SJCRH30 (cell line): ENCODE results near the gene PDF. TPM values are rescaled to one million over a fixed set of nuclear protein-coding genes. Genes with fewer than 3 reads are reported as not detected.
"Not testable (repeated sequence)": the region's sequence is repeated elsewhere in the genome, so short reads cannot be mapped to it uniquely, and the experiment has no call there.

Source experiments
- DNase-seq, 2 experiments: peaks; one replicate each; pipeline ENCODE4 v3.0.0-alpha.2; 2015 to 2020
- H3K27ac ChIP-seq: fragments of 250-450 bp; sonication (Bioruptor Pico); 2 replicates; pipeline ENCODE4 v1.5.1; 2020; ENCODE audit warnings: mild to moderate bottlenecking, moderate library complexity
- H3K27me3 ChIP-seq: fragments of 250-450 bp; sonication (Bioruptor Pico); 2 replicates; pipeline ENCODE4 v1.5.1; 2020; ENCODE audit warnings: mild to moderate bottlenecking, moderate library complexity
- H3K36me3 ChIP-seq: fragments of 250-450 bp; sonication (Bioruptor Pico); 2 replicates; pipeline ENCODE4 v1.5.1; 2020; ENCODE audit warnings: mild to moderate bottlenecking, moderate library complexity
- H3K4me1 ChIP-seq: fragments of 250-450 bp; sonication (Bioruptor Pico); 2 replicates; pipeline ENCODE4 v1.5.1; 2020; ENCODE audit warnings: mild to moderate bottlenecking, moderate library complexity
- H3K4me3 ChIP-seq: fragments of 250-450 bp; sonication (Bioruptor Pico); 2 replicates; pipeline ENCODE4 v1.5.1; 2020; ENCODE audit warnings: mild to moderate bottlenecking, moderate library complexity
- H3K9me3 ChIP-seq: fragments of 250-450 bp; sonication (Bioruptor Pico); replicated peaks from 2 replicates; pipeline ENCODE4 v1.5.1; 2020; ENCODE audit warnings: mild to moderate bottlenecking, moderate library complexity
- total RNA-seq: library from RNA; depleted of rRNA; stranded (reverse); fragments of >200 nt; shearing (Covaris generic); gene quantifications from 2 replicates; pipeline ENCODE4 v1.2.3, GENCODE V29; 2014; rRNA removed

The PDF gene
- total RNA-seq, 1 experiment from 2014 or later, result 10.3 TPM

GRCh38 chr16:69294051-69294450, 36.3 kb downstream of the PDF start:
- Histone ChIP-seq H3K27ac (no peak overlapping the region), H3K27me3 (no peaks in the 10 kb centered on the region)
- DNase-seq, result no peak

DNA sequence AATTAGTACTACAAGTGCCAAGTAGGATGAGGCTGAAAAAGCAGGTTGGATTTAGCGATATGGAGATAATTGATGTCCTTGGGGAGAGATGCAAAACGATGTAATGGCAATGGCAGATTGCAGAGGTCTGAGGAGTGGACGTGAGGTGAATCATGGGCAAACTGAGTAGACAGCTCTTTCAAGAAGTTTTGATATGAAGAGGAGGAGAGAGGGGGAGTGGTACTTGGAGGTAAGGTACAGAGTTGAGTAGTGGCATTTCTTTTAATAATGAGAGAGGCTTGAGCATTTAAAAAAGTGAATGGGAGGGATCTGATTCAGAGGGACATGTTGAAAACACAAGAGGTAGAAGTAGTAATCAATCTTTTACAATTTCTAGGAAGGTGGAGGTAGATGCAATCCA, 37.0 kb downstream of the PDF start:
- Histone ChIP-seq H3K27me3 (no peaks in the 10 kb centered on the region), H3K36me3 (no peaks in the 10 kb centered on the region), H3K9me3 (no peaks in the 10 kb centered on the region), H3K4me3 (no peak overlapping the region), H3K4me1 (no peaks in the 10 kb centered on the region), H3K27ac (no peak overlapping the region)
- no peak for DNase-seq

More at GRCh38 chr16:69294051-69294450, 36.3 kb downstream of the PDF start:
- H3K9me3 ChIP-seq, result no peaks in the 10 kb centered on the region
- H3K36me3 ChIP-seq, result no peaks in the 10 kb centered on the region
- H3K4me3 ChIP-seq, result no peak overlapping the region
- no peaks in the 10 kb centered on the region for H3K4me1 ChIP-seq

DNA sequence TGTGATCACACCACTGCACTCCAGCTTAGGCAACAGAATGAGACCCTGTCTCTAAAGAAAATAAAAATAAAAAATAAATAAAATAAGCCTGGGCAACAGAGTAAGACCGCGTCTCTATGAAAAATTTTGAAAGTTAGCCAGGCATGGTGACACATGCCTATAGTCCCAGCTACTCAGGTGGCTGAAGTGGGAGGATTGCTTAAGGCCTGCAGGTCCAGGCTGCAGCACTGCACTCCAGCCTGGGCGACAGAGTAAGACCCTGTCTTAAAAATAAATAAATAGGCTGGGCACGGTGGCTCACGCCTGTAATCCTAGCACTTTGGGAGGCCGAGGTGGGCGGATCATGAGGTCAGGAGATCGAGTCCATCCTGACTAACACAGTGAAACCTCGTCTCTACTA, 38.7 kb downstream of the PDF start:
- not testable (repeated sequence) for H3K4me1 ChIP-seq, H3K27ac ChIP-seq, DNase-seq, H3K27me3 ChIP-seq, H3K9me3 ChIP-seq, H3K36me3 ChIP-seq, H3K4me3 ChIP-seq

DNA sequence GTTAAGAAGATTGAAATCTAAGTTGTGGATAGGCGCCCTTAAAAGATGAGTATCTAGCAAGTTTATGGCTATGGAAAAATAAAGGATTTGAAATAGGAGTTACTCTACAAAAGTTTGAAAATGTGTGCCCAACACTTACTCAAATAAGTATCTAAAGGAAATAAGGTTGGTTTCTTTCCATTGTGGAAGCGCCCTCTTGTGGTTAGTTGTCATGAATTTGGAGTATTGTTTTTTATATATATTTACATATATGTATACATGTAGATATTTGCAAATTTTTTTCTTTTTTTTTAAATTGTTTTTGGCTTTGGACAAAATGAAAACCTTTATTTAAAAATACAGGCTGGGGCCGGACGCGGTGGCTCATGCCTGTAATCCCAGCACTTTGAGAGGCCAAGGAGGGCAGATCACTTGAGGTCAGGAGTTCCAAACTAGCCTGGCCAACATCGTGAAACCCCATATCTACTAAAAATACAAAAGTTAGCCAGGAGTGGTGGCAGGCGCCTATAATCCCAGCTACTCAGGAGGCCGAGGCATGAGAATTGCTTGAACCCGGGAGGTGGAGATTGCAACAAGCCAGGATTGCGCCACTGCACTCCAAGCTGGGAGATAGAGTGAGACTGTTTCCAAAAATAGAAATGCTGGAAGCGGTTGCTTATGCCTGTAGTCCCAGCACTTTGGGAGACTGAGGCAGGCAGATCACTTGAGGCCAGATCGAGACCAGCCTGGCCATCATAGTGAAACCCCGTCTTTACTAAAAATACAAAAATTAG, 43.3 kb downstream of the PDF start:
- Histone ChIP-seq H3K4me3 (no peak overlapping the region), H3K27ac (no peak overlapping the region), H3K9me3 (no peaks in the 10 kb centered on the region), H3K4me1 (no peaks in the 10 kb centered on the region), H3K36me3 (peaks cover 2% of the 10 kb centered on the region; the same call in 1 of the 2 replicates), H3K27me3 (no peaks in the 10 kb centered on the region)
- peak; percentile 9 to 61 for DNase-seq

DNA sequence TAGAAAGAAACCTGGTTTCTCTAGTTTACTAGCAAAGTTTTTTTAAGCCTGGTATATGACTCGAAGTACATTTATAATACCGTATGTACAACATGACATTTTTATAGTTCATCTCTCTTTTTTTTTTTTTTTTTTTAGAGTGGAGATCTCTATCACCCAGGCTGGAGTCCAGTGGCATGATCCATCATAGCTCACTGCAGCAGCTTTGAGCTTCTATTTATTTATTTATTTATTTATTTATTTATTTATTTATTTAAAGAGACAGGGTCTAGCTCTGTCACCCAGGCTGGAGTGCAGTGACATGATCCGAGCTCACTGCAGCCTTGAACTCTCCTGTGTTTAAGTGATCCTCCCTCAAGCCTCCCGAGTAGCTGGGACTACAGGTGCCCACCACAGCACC, 45.1 kb downstream of the PDF start:
- no peaks in the 10 kb centered on the region for H3K4me1 ChIP-seq
- H3K4me3 ChIP-seq, result no peak overlapping the region
- H3K27ac ChIP-seq, result no peak overlapping the region
- H3K36me3 ChIP-seq, result peaks cover 2% of the 10 kb centered on the region; the same call in 1 of the 2 replicates
- no peaks in the 10 kb centered on the region for H3K9me3 ChIP-seq
- H3K27me3 ChIP-seq, result no peaks in the 10 kb centered on the region
- DNase-seq, result no peak

DNA sequence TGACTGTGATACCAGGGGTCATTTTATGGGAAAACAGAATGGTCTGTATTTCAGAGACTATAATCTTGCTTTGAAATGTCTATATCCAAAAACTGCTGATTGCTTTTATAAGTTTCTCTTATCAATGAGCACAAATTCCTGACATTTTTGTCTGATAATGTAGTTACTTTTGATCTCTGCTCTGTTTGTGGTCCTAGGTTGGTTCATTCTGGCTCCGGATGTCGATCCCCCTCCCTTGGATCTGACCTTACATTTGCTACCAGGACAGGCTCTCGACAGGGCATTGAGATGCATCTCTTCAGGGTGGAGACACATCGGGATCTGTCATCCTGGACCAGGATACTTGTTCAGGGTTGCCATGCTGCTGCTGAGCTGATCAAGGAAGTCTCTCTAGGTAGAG, 46.5 kb downstream of the PDF start:
- Histone ChIP-seq H3K27me3 (no peaks in the 10 kb centered on the region), H3K4me3 (no peak overlapping the region), H3K27ac (no peak overlapping the region), H3K4me1 (no peaks in the 10 kb centered on the region), H3K36me3 (peaks cover 2% of the 10 kb centered on the region; the same call in 1 of the 2 replicates), H3K9me3 (no peaks in the 10 kb centered on the region)
- DNase-seq, result no peak

GRCh38 chr16:69277413-69277812, 53.0 kb downstream of the PDF start:
- Histone ChIP-seq H3K27ac (no peak overlapping the region), H3K4me3 (no peak overlapping the region), H3K9me3 (no peaks in the 10 kb centered on the region), H3K36me3 (no peaks in the 10 kb centered on the region), H3K27me3 (no peaks in the 10 kb centered on the region), H3K4me1 (no peaks in the 10 kb centered on the region)
- no peak for DNase-seq

Other genes starting within 250 kb of the PDF start
- gene HAS3, start 224.9 kb downstream of the PDF start, total RNA-seq, result 0.08 and 0.25 TPM in 2 replicates
- gene CHTF8, start 198.0 kb downstream of the PDF start, total RNA-seq, result 38.2 and 42.3 TPM in 2 replicates
- gene UTP4, start 197.9 kb downstream of the PDF start, total RNA-seq, result 23.8 and 31.4 TPM in 2 replicates
- gene SNTB2, start 143.4 kb downstream of the PDF start, total RNA-seq, result 12.5 and 14.0 TPM in 2 replicates
- 20.9 and 25.5 TPM in 2 replicates for gene VPS4A, start 19.2 kb downstream of the PDF start, total RNA-seq
- 31.5 and 31.8 TPM in 2 replicates for gene COG8, start 9.0 kb upstream of the PDF start, total RNA-seq
- gene NIP7, start 9.2 kb upstream of the PDF start, total RNA-seq, result 29.7 and 31.8 TPM in 2 replicates
- gene TMED6, start 21.2 kb upstream of the PDF start, total RNA-seq, result not detected in 2 replicates
- 11.2 and 14.4 TPM in 2 replicates for gene TERF2, start 55.4 kb upstream of the PDF start, total RNA-seq
- 99.5 and 110 TPM in 2 replicates for gene CYB5B, start 94.0 kb upstream of the PDF start, total RNA-seq
- 5.6 and 5.7 TPM in 2 replicates for gene NFAT5, start 235.4 kb upstream of the PDF start, total RNA-seq